ENCODE data around the gene SMIM32. TPM values are rescaled to one million over a fixed set of nuclear protein-coding genes. Genes with fewer than 3 reads are reported as not detected.

Gene SMIM32
- total RNA-seq, 1 experiment from 2014 or later = 0.42 TPM

GRCh38 chr5:136212252-136212721 lies 19.3 kb upstream of the SMIM32 start:
- CTCF ChIA-PET = interaction anchor here (0.8 to 2.5 kb wide), 2 partner anchors 148 to 251 kb away, joined by 3 to 8 read pairs; no protein-coding TSS in a partner anchor
- DNase-seq = peak; percentile 73
- Mint-ChIP-seq H3K36me3 (ENCODE audit: insufficient read depth, unreplicated experiment) (no peaks in the 10 kb centered on the region), H3K27me3 (ENCODE audit: unreplicated experiment) (no peaks in the 10 kb centered on the region), H3K9me3 (ENCODE audit: low read depth, unreplicated experiment) (no peaks in the 10 kb centered on the region), H3K4me1 (ENCODE audit: low read depth, unreplicated experiment) (no peaks in the 10 kb centered on the region), H3K27ac (ENCODE audit: unreplicated experiment) (no peak overlapping the region), H3K4me3 (ENCODE audit: low read depth, unreplicated experiment) (no peak overlapping the region)
- TF ChIP-seq CTCF (IDR thresholded peaks at IDR 0.05; ENCODE audit: unreplicated experiment) = peak; percentile 96
- intact Hi-C loops (cut with micrococcal nuclease; ENCODE audit: unreplicated experiment) = loop anchor here (1.0 to 5.0 kb wide), 2 partner anchors 265 to 325 kb away; no protein-coding TSS in a partner anchor
- no TSS peak for BruUV-seq (replicated peaks)

GRCh38 chr5:136211282-136212040 lies 18.5 kb upstream of the SMIM32 start:
- intact Hi-C loops (cut with micrococcal nuclease; ENCODE audit: unreplicated experiment) = loop anchor here (1.0 to 5.0 kb wide), 2 partner anchors 264 to 324 kb away; no protein-coding TSS in a partner anchor
- Mint-ChIP-seq H3K4me3 (ENCODE audit: low read depth, unreplicated experiment) (no peak overlapping the region), H3K36me3 (ENCODE audit: insufficient read depth, unreplicated experiment) (no peaks in the 10 kb centered on the region), H3K27ac (ENCODE audit: unreplicated experiment) (no peak overlapping the region), H3K9me3 (ENCODE audit: low read depth, unreplicated experiment) (peaks cover under 1% of the 10 kb centered on the region), H3K27me3 (ENCODE audit: unreplicated experiment) (no peaks in the 10 kb centered on the region), H3K4me1 (ENCODE audit: low read depth, unreplicated experiment) (peaks cover 2% of the 10 kb centered on the region)
- CTCF ChIA-PET = interaction anchor here (0.8 to 2.5 kb wide), 2 partner anchors 147 to 250 kb away, joined by 3 to 8 read pairs; no protein-coding TSS in a partner anchor
- TF ChIP-seq CTCF (IDR thresholded peaks at IDR 0.05; ENCODE audit: unreplicated experiment) = no peak
- BruUV-seq (replicated peaks) = no TSS peak
- no peak for DNase-seq

GRCh38 chr5:136210259-136210658 lies 17.3 kb upstream of the SMIM32 start:
- CTCF ChIA-PET = no interaction called here

GRCh38 chr5:136209346-136209910 lies 16.5 kb upstream of the SMIM32 start:
- CTCF ChIA-PET = no interaction called here
- no peaks in the 10 kb centered on the region for H3K36me3 Mint-ChIP-seq (ENCODE audit: insufficient read depth, unreplicated experiment)
- intact Hi-C loops (cut with micrococcal nuclease; ENCODE audit: unreplicated experiment) = no loop called here
- H3K9me3 Mint-ChIP-seq (ENCODE audit: low read depth, unreplicated experiment) = peaks cover 3% of the 10 kb centered on the region
- H3K27me3 Mint-ChIP-seq (ENCODE audit: unreplicated experiment) = no peaks in the 10 kb centered on the region
- peaks cover 23% of the 10 kb centered on the region for H3K4me1 Mint-ChIP-seq (ENCODE audit: low read depth, unreplicated experiment)
- TF ChIP-seq CTCF (IDR thresholded peaks at IDR 0.05; ENCODE audit: unreplicated experiment) = no peak
- DNase-seq = no peak
- no TSS peak for BruUV-seq (replicated peaks)
- H3K27ac Mint-ChIP-seq (ENCODE audit: unreplicated experiment) = no peak overlapping the region
- no peak overlapping the region for H3K4me3 Mint-ChIP-seq (ENCODE audit: low read depth, unreplicated experiment)

More at GRCh38 chr5:136210259-136210658, 17.3 kb upstream of the SMIM32 start:
- H3K9me3 Mint-ChIP-seq (ENCODE audit: low read depth, unreplicated experiment) = peaks cover 3% of the 10 kb centered on the region
- TF ChIP-seq CTCF (IDR thresholded peaks at IDR 0.05; ENCODE audit: unreplicated experiment) = no peak
- H3K36me3 Mint-ChIP-seq (ENCODE audit: insufficient read depth, unreplicated experiment) = no peaks in the 10 kb centered on the region
- H3K4me1 Mint-ChIP-seq (ENCODE audit: low read depth, unreplicated experiment) = peaks cover 14% of the 10 kb centered on the region
- H3K4me3 Mint-ChIP-seq (ENCODE audit: low read depth, unreplicated experiment) = no peak overlapping the region
- intact Hi-C loops (cut with micrococcal nuclease; ENCODE audit: unreplicated experiment) = loop anchor here (5.0 kb wide), 1 partner anchor 263 kb away; no protein-coding TSS in a partner anchor
- no peak for DNase-seq
- BruUV-seq (replicated peaks) = no TSS peak
- H3K27me3 Mint-ChIP-seq (ENCODE audit: unreplicated experiment) = no peaks in the 10 kb centered on the region
- H3K27ac Mint-ChIP-seq (ENCODE audit: unreplicated experiment) = no peak overlapping the region
